DOHH2 (cell line): Measurements from ENCODE around the gene COASY.

ENCODE experiments used
- H3F3A ChIP-seq: fragments of 200-600 bp; sonication (generic), shearing (Covaris generic); 2 replicates; pipeline ENCODE4 v1.6.0; 2016; ENCODE audit warnings: antibody characterized with exemption, mild to moderate bottlenecking; ENCODE audit not compliant: control insufficient read depth, insufficient read depth
- H3K27ac ChIP-seq: fragments of 200-600 bp; sonication (generic); 2 replicates; pipeline ENCODE4 v1.5.1; 2014; ENCODE audit warnings: low read depth, mild to moderate bottlenecking, low read length, moderate library complexity
- H3K27me3 ChIP-seq: fragments of 200-600 bp; sonication (generic); 2 replicates; pipeline ENCODE4 v1.6.1; 2014; ENCODE audit warnings: mild to moderate bottlenecking, low read length, mixed read lengths; ENCODE audit not compliant: control insufficient read depth
- H3K36me3 ChIP-seq: fragments of 200-600 bp; sonication (generic); 2 replicates; pipeline ENCODE4 v1.6.1; 2014; ENCODE audit warnings: mild to moderate bottlenecking, low read length, moderate library complexity, mixed read lengths; ENCODE audit not compliant: control insufficient read depth
- H3K4me1 ChIP-seq: fragments of 200-600 bp; sonication (generic); 2 replicates; pipeline ENCODE4 v1.6.1; 2014; ENCODE audit warnings: mild to moderate bottlenecking, low read length, mixed read lengths; ENCODE audit not compliant: control insufficient read depth
- H3K4me2 ChIP-seq: fragments of 200-600 bp; sonication (generic); 2 replicates; pipeline ENCODE4 v1.6.0; 2014; ENCODE audit warnings: mild to moderate bottlenecking, low read length, moderate library complexity
- H3K4me3 ChIP-seq: fragments of 200-600 bp; sonication (generic); 2 replicates; pipeline ENCODE4 v1.5.1; 2014; ENCODE audit warnings: mild to moderate bottlenecking, low read length, mixed read lengths
- H3K79me2 ChIP-seq: fragments of 200-600 bp; sonication (generic); 2 replicates; pipeline ENCODE4 v1.6.1; 2014; ENCODE audit warnings: mild to moderate bottlenecking, low read length, mixed read lengths; ENCODE audit not compliant: control insufficient read depth
- H3K9me2 ChIP-seq: fragments of 200-600 bp; sonication (generic); replicated peaks from 2 replicates; pipeline ENCODE4 v1.6.1; 2014; ENCODE audit warnings: mild to moderate bottlenecking, low read length, mixed read lengths; ENCODE audit not compliant: control insufficient read depth
- H3K9me3 ChIP-seq: fragments of 200-600 bp; sonication (generic); 2 replicates; pipeline ENCODE4 v1.6.1; 2014; ENCODE audit warnings: antibody characterized with exemption, low read length, mixed read lengths; ENCODE audit not compliant: control insufficient read depth, insufficient read depth
- H4K20me1 ChIP-seq: fragments of 200-600 bp; sonication (generic); 2 replicates; pipeline ENCODE4 v1.6.0; 2014; ENCODE audit warnings: low read depth, mild to moderate bottlenecking, antibody characterized with exemption, low read length, moderate library complexity; ENCODE audit not compliant: control insufficient read depth, insufficient read depth
- EZH2phosphoT487 ChIP-seq: fragments of 200-600 bp; sonication (generic); IDR thresholded peaks from 2 replicates; pipeline ENCODE4 v1.6.1; 2017; ENCODE audit warnings: borderline replicate concordance, mild to moderate bottlenecking, antibody characterized with exemption, low read length, moderate library complexity, mixed read lengths
- TF ChIP-seq, protein P1 (sequence below): fragments of 200-600 bp; sonication (generic); IDR thresholded peaks from one replicate; pipeline ENCODE4 v1.5.1; 2014; ENCODE audit warnings: antibody characterized with exemption, mild to moderate bottlenecking, low read depth, low read length; ENCODE audit not compliant: poor library complexity, severe bottlenecking

Gene COASY

DNA sequence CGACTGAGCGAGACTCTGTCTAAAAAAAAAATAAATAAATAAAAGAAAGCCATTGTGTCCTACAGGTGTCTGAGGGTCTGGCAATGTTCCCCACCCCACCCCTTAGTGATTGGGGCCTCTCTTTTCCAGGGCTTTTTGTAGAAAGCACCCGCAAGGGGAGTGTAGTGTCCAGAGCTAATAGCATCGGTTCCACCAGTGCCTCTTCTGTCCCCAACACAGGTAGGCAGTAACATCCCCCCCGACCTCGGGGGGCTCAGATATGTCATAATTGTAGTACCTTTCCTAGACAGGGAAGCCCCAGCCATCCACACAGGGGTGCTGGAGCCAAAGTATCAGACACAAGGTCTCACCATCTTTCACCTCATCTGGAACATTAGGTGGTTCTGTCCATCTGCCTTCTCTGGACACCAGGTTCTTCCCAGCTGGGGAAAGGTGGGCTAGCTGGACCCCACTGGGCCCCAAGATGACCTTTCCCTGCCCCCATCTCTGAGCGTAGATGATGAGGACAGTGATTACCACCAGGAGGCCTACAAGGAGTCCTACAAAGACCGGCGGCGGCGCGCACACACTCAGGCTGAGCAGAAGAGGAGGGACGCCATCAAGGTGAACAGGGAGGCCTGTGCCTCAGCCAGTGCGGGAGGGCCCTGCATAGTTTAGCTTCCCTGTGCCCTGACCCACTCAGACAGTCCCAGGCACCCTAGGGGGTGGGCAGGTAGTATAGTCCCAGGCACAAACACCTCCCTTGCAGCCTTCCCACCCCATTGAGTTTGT, 6.6 kb downstream of the COASY start:
- no peaks in the 10 kb centered on the region for H3K9me3 ChIP-seq
- no peaks in the 10 kb centered on the region for H3K27me3 ChIP-seq
- no peak overlapping the region for H3K4me2 ChIP-seq
- H3K79me2 ChIP-seq, result peaks cover 63% of the 10 kb centered on the region
- H3K4me3 ChIP-seq, result no peak overlapping the region
- H3K27ac ChIP-seq, result no peak overlapping the region
- no peak for TF ChIP-seq EZH2phosphoT487
- TF ChIP-seq, protein P1, sequence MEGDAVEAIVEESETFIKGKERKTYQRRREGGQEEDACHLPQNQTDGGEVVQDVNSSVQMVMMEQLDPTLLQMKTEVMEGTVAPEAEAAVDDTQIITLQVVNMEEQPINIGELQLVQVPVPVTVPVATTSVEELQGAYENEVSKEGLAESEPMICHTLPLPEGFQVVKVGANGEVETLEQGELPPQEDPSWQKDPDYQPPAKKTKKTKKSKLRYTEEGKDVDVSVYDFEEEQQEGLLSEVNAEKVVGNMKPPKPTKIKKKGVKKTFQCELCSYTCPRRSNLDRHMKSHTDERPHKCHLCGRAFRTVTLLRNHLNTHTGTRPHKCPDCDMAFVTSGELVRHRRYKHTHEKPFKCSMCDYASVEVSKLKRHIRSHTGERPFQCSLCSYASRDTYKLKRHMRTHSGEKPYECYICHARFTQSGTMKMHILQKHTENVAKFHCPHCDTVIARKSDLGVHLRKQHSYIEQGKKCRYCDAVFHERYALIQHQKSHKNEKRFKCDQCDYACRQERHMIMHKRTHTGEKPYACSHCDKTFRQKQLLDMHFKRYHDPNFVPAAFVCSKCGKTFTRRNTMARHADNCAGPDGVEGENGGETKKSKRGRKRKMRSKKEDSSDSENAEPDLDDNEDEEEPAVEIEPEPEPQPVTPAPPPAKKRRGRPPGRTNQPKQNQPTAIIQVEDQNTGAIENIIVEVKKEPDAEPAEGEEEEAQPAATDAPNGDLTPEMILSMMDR, result no peak
- H3K36me3 ChIP-seq, result peaks cover 87% of the 10 kb centered on the region
- peaks cover 4% of the 10 kb centered on the region for H3F3A ChIP-seq
- H4K20me1 ChIP-seq, result no peaks in the 10 kb centered on the region
- H3K9me2 ChIP-seq, result no peaks in the 10 kb centered on the region
- peaks cover 21% of the 10 kb centered on the region for H3K4me1 ChIP-seq

DNA sequence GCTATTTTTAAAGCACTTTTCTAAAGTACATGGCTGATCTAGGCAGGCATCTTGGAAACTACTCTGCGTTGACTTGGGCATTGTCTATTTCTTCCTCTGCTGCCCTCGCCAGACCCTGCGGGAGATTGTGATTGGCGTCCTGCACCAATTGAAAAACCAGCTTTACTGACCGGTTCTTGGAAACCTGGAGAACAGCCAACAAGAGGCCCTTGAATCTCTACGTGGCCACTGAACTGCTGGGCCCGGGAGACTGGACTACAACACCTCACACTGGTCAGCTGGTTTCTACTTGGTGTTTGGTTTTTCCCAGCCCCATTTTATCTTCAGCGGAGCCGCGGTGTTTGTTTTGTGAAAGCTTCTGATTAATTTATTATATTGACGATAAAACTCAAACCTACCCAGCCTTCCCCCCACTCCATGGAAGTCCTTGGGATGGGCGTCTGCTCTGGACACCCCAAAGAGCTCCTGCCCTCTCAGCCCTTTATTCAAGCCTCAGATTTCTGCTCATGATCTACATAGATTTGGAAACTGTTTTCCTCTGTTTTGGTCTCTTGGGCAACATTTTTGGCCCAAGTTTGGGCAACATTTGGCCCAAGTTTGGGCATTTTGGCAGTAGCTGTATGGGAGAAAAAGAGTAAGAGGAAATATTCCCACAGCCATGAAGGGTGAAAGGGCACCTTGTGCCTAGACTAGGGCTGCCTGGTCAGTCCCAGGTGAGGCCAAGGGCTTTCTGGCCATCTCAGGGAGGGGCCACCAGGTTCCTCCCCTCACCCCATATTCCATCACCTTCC, 9.7 kb downstream of the COASY start:
- H3K4me3 ChIP-seq, result no peak overlapping the region
- peaks cover 72% of the 10 kb centered on the region for H3K79me2 ChIP-seq
- H3F3A ChIP-seq, result peaks cover 3% of the 10 kb centered on the region
- peaks cover 24% of the 10 kb centered on the region for H3K4me1 ChIP-seq
- peaks cover 84% of the 10 kb centered on the region for H3K36me3 ChIP-seq
- no peaks in the 10 kb centered on the region for H3K9me3 ChIP-seq
- no peak for TF ChIP-seq EZH2phosphoT487
- TF ChIP-seq, protein P1, result no peak
- no peaks in the 10 kb centered on the region for H3K9me2 ChIP-seq
- H3K27ac ChIP-seq, result no peak overlapping the region
- H4K20me1 ChIP-seq, result no peaks in the 10 kb centered on the region
- H3K27me3 ChIP-seq, result no peaks in the 10 kb centered on the region
- H3K4me2 ChIP-seq, result no peak overlapping the region

DNA sequence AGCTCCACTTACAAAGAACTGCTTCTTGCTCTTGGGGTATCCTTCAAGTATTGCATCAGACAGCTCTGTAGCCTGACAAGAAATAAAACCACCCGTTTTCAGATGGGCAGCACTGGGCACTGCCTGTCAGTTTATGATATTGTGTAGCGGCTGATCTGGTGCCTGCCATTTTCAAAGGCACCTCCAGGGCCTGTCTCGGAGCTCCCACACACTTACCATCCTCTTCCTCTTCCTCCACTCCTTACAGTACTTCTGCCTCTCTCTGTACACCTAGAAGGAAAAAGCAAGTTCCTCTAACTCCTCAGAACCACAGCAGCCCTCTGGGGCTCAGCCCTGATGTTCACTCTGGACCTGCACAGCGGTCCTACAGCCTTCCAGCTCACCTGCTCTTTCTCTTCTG, 11.1 kb downstream of the COASY start:
- Histone ChIP-seq H3F3A (peaks cover 5% of the 10 kb centered on the region), H3K4me2 (no peak overlapping the region), H3K79me2 (peaks cover 69% of the 10 kb centered on the region), H3K9me3 (no peaks in the 10 kb centered on the region), H3K27ac (no peak overlapping the region), H3K4me3 (no peak overlapping the region), H3K4me1 (peaks cover 19% of the 10 kb centered on the region), H4K20me1 (no peaks in the 10 kb centered on the region), H3K9me2 (no peaks in the 10 kb centered on the region), H3K36me3 (peaks cover 88% of the 10 kb centered on the region), H3K27me3 (no peaks in the 10 kb centered on the region)
- TF ChIP-seq, protein P1, result no peak
- TF ChIP-seq EZH2phosphoT487, result no peak
